Occipital lobe (tissue), 2 donors: ENCODE results near the gene GALNT3. TPM values are rescaled to one million over a fixed set of nuclear protein-coding genes. Genes with fewer than 3 reads are reported as not detected.

Source experiments
- DNase-seq: peaks from one replicate; lab custom pipeline; 2025; lab: John Stamatoyannopoulos, UW
- total RNA-seq: library from RNA; depleted of rRNA; stranded (reverse); fragments of >200 nt; gene quantifications from one replicate; pipeline ENCODE4 v1.2.3, GENCODE V29; 2014

The GALNT3 gene
- total RNA-seq, 1 donor from 2014 or later, result 5.3 TPM

DNA sequence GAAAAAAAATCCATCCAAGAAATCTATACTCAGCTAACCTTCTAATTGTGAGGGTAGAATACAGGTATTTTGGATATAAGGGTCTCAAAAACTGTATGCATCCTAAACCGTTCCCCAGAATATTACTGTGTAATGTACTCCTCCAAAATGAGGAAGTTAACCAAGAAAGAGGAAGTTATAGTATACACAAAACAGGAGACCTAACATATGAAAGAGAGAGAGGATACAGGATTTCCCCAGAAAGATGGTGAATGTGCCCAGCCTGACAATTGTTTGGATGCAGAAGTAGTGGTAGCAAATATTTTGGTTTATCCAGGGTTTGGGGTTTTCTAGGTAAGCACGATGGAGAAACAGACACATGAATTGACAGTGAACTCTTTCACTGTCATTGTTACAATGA lies 50.6 kb downstream of the GALNT3 start:
- DNase-seq, result no peak

- no peak for DNase-seq
Measured at GRCh38 chr2:165725421-165725820, 68.6 kb downstream of the GALNT3 start.

- DNase-seq, result no peak
Measured at GRCh38 chr2:165720511-165720910, 73.5 kb downstream of the GALNT3 start.

- no peak for DNase-seq
Measured at GRCh38 chr2:165718610-165719210, 75.3 kb downstream of the GALNT3 start.

DNA sequence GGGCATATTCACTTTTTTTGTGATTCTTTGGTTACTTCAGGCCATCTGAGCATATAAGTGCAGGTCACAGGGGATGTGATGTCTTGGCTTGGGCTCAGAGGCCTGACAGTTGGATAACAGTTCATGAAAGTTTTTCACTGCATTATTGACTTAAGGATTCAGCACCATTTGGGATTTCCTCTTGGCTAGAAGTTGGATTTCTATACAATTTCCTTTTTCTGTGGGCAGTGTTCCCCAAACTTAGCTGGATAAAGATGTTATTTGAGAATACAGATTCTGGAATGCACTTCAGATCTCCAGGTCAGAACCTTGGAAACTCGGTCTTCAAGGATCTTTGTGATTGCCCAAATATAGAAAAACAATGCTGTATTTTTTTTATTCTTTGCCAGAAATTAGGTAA lies 78.0 kb downstream of the GALNT3 start:
- DNase-seq, result no peak

DNA sequence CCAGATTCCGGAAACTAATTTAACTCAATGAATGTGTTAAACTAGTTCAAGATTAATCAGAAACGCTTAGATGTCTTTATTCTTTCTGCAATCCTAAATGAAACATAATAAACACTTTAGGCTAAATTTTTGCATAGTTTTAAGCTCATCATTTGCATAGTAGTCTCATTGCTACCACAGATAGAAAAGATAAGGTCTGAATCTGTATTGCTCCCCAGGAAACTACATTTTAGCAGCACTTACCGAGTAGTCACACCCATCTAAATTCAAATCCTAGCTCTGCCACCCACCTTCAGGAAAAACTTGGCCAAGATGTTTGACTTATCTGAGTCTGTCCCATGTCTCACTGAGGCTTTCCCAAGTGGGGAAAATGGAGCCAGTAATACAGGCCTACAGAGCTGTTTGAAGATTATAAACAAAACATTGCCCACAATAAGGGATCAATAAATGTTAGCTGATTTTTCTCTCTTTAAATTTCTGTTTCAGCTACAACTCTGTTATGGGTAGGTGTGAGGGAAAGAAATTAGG lies 87.0 kb downstream of the GALNT3 start:
- no peak for DNase-seq

DNA sequence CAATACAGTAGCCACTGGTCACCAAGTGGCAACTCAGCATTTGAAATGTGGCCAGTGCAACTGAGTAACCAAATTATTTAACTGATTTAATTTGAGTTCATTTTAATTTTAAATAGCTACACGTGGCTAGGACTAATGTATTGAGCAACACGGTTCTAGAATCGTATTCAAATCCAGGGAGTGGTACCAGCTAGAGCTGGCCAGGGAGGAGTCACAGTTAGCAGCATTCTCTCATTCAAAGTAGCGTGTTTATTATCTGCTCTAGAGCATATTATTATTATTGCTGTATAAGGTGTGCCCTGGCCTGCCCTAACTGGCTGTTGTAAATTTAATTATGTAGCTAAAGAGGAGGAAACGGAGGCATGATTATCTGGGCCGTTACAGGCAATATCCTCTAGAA lies 92.9 kb downstream of the GALNT3 start:
- no peak for DNase-seq

DNA sequence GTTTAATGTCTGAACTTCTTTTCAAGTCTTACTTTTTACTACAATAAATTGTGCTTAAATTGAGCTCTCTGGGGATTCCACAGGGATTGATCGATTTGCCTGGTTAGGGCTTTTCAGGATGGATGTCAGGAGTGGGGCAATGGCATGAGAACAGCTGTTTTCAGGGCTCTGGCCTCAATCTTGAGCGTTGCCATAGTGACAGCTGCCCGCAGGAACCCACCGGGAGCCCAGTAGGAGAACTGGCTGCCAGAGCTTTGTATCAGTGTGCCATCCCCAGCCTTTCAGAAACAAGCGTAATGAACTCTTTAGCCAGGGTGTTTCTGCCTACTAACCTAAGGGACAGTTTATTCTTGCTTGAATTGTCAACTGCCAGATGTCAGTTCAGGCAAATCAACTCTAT lies 93.5 kb downstream of the GALNT3 start:
- DNase-seq, result no peak

- DNase-seq, result no peak
Measured at GRCh38 chr2:165699946-165700345, 94.1 kb downstream of the GALNT3 start.

DNA sequence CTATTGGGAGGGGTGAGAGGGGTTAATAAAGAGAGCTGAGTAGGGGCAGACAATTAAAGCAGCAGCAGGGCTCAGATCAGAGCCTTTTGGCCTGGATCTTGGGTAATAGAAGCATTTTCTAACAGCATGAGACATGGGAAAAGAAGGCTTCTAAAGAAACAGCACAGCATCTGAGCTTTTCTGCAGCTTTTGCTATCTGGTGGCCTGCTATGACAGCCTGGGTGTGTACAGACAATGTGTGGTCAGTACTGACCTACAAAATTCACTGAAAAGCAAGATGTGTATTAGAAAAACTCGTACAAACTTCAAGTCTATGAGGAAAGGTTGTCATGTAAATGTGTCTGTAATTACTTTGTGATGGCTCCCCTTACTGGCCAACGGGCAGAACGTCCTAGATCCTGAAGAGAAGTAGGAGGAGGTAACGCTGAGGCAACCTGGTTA lies 95.6 kb downstream of the GALNT3 start:
- DNase-seq, result peak; percentile 12

GRCh38 chr2:165697748-165698443 lies 96.2 kb downstream of the GALNT3 start:
- no peak for DNase-seq

Other genes starting within 250 kb of the GALNT3 start
- gene TTC21B, start 159.5 kb upstream of the GALNT3 start, total RNA-seq, result 68.3 TPM